ENCODE results near the gene HMCN2. TPM values are rescaled to one million over a fixed set of nuclear protein-coding genes. Genes with fewer than 3 reads are reported as not detected.

The HMCN2 gene
- total RNA-seq, 1 experiment from 2014 or later: 8.6 TPM

GRCh38 chr9:130458027-130458803 lies 192.7 kb downstream of the HMCN2 start:
- no peaks in the 10 kb centered on the region for H4K20me1 ChIP-seq (ENCODE audit: control insufficient read depth, insufficient read depth, insufficient read length)

More at GRCh38 chr9:130458027-130458803, 192.7 kb downstream of the HMCN2 start:
- no peaks in the 10 kb centered on the region for H3K79me1 ChIP-seq (ENCODE audit: insufficient read depth, low read depth, low read length, poor library complexity, severe bottlenecking)
- H2BK20ac ChIP-seq (ENCODE audit: low read depth, low read length, poor library complexity, severe bottlenecking): no peak overlapping the region
- H3K27ac ChIP-seq (ENCODE audit: insufficient read length, low read depth, low read length): no peak overlapping the region
- H2BK5ac ChIP-seq (ENCODE audit: insufficient read length, low read length): no peak overlapping the region
- no peaks in the 10 kb centered on the region for H3K4me1 ChIP-seq (ENCODE audit: insufficient read depth, low read length)
- no peak overlapping the region for H3K27ac Mint-ChIP-seq
- no peak overlapping the region for H4K91ac ChIP-seq (ENCODE audit: insufficient read length, low read depth, low read length)
- H3K9me3 Mint-ChIP-seq: no peaks in the 10 kb centered on the region
- no peaks in the 10 kb centered on the region; the same call in 1 of the 2 replicates for H3K27me3 Mint-ChIP-seq (ENCODE audit: low read depth)
- H2BK15ac ChIP-seq (ENCODE audit: low read depth, low read length): no peak overlapping the region
- WGBS (ENCODE audit: extremely low coverage, insufficient read length, low lambda C conversion rate): no CpG with 5 or more reads among the region's 23 CpGs
- H3K36me3 Mint-ChIP-seq (ENCODE audit: insufficient read depth in 1 of 3, low read depth in 3 of 3): peaks cover 1 to 6% (median 6%) of the 10 kb centered on the region in 3 experiments; a peak in 4 of 7 replicates
- TF ChIP-seq CTCF (conservative IDR thresholded peaks at IDR 0.05): no peak
- no peak overlapping the region for H3K23ac ChIP-seq (ENCODE audit: insufficient read length, low read depth, low read length)
- DNase-seq: no peak
- H3K23me2 ChIP-seq (ENCODE audit: insufficient read length, low read depth, low read length, poor library complexity, severe bottlenecking): no peaks in the 10 kb centered on the region
- no peak overlapping the region for H3K4ac ChIP-seq (ENCODE audit: low read depth, low read length)
- H4K5ac ChIP-seq (ENCODE audit: insufficient read length, low read depth, low read length): no peak overlapping the region
- H2AK5ac ChIP-seq (ENCODE audit: insufficient read length, low read length): no peak overlapping the region
- H3K18ac ChIP-seq (ENCODE audit: insufficient read length, low read depth, low read length): no peak overlapping the region
- no peaks in the 10 kb centered on the region for H3K9me3 ChIP-seq (ENCODE audit: control insufficient read depth, low read depth, low read length)
- no peak overlapping the region for H3K9ac ChIP-seq (ENCODE audit: extremely low read depth, insufficient read length, low read length)
- H3K4me1 Mint-ChIP-seq: no peaks in the 10 kb centered on the region
- no peak overlapping the region for H3K56ac ChIP-seq (ENCODE audit: insufficient read length, low read depth, low read length)
- no peak overlapping the region for H2AFZ ChIP-seq (ENCODE audit: low read length)
- H3K27me3 ChIP-seq (ENCODE audit: insufficient read depth, low read length): no peaks in the 10 kb centered on the region
- H4K8ac ChIP-seq (replicated peaks; ENCODE audit: insufficient read length, low read depth, low read length): no peak overlapping the region
- no peak overlapping the region for H2BK120ac ChIP-seq (ENCODE audit: low read depth, low read length, poor library complexity, severe bottlenecking)
- H3K4me2 ChIP-seq (ENCODE audit: insufficient read depth, insufficient read length, low read length): no peak overlapping the region
- H3K14ac ChIP-seq (ENCODE audit: insufficient read depth, low read length): no peak overlapping the region
- no peaks in the 10 kb centered on the region for H3K79me2 ChIP-seq (ENCODE audit: insufficient read depth, low read length)
- H3K4me3 Mint-ChIP-seq: no peak overlapping the region
- H3T11ph ChIP-seq (ENCODE audit: low read length): no peak overlapping the region
- H2BK12ac ChIP-seq (ENCODE audit: insufficient read length, low read depth, low read length): no peak overlapping the region

All from H9 (cell line).